Heart left ventricle (tissue), 16 donors: ENCODE data around the gene LPP. TPM values are rescaled to one million over a fixed set of nuclear protein-coding genes. Genes with fewer than 3 reads are reported as not detected.

Source experiments
- ATAC-seq, 4 donors: fragments of 200-7000 bp; cut with Tn5 transposase; one replicate each; pipeline ENCODE4 v1.9.1; 2020 to 2022; ENCODE audit warnings: moderate library complexity in 4 of 4, mild to moderate bottlenecking in 3 of 4, moderate number of reproducible peaks in 1 of 4
- DNase-seq, 5 donors: peaks; one replicate each; pipeline ENCODE4 v3.0.0-alpha.2; 2020
- H3K27ac ChIP-seq, 12 donors: fragments of 200-600 bp; sonication (generic) in 4 of 12; one replicate each; pipeline versions ENCODE4 v1.5.0 to v1.8.0; 2016 to 2022; ENCODE audit warnings: mild to moderate bottlenecking in 2 of 12
- H3K27me3 ChIP-seq, 9 donors: fragments of 200-600 bp; sonication (generic) in 2 of 9; one replicate each; pipeline versions ENCODE4 v1.5.1 to v1.8.0; 2016 to 2022; ENCODE audit warnings: mild to moderate bottlenecking in 3 of 9
- H3K36me3 ChIP-seq, 9 donors: fragments of 200-600 bp; sonication (generic) in 2 of 9; one replicate each; pipeline versions ENCODE4 v1.5.0 to v1.8.0; 2018 to 2022; ENCODE audit warnings: mild to moderate bottlenecking in 2 of 9
- H3K4me1 ChIP-seq, 12 donors: fragments of 200-600 bp; sonication (generic) in 4 of 12; one replicate each; pipeline versions ENCODE4 v1.5.0 to v1.8.0; 2016 to 2022; ENCODE audit warnings: mild to moderate bottlenecking in 3 of 12
- H3K4me3 ChIP-seq, 12 donors: fragments of 200-600 bp; sonication (generic) in 4 of 12; one replicate each; pipeline versions ENCODE4 v1.5.0 to v1.8.0; 2017 to 2022; ENCODE audit warnings: mild to moderate bottlenecking in 9 of 12, moderate library complexity in 4 of 12
- H3K9me3 ChIP-seq, 12 donors: fragments of 200-600 bp; sonication (generic) in 4 of 12; one replicate each; pipeline versions ENCODE4 v1.5.0 to v1.8.0; 2016 to 2022; ENCODE audit warnings: mild to moderate bottlenecking in 1 of 12
- CTCF ChIP-seq, 12 donors: fragments of 200-600 bp; sonication (generic) in 4 of 12; IDR thresholded peaks; one replicate each; pipeline versions ENCODE4 v1.5.0 to v1.8.0; 2018 to 2022; ENCODE audit warnings: antibody characterized with exemption in 12 of 12, mild to moderate bottlenecking in 5 of 12
- POLR2A ChIP-seq, 2 donors: fragments of 450-650 bp; IDR thresholded peaks; one replicate each; pipeline ENCODE4 v1.6.1; 2017; ENCODE audit warnings: antibody characterized with exemption in 2 of 2, mild to moderate bottlenecking in 2 of 2, moderate library complexity in 2 of 2
- WGBS, 4 donors: extraction: QIAGEN DNeasy Blood & Tissue Kit in 2 of 4; methylation state at CpG; one replicate each; pipeline versions ENCODE4 v1.1.5 to v1.1.7; 2013 to 2018; 5-methylcytosine and 5-hydroxymethylcytosine counted together
- intact Hi-C, 10 donors: fragments of 100-400 bp; cut with DNase I; formaldehyde crosslinking; loops; one replicate each; pipeline versions ENCODE4 v1.11.1 to v1.14.2; 2022
- polyA plus RNA-seq, 2 donors: library from polyadenylated mRNA; stranded (reverse); fragments of 200-250 nt; gene quantifications; one replicate each; pipeline ENCODE4 v1.2.3, GENCODE V29; 2013
- total RNA-seq, 9 donors: library from RNA; depleted of rRNA in 2 of 9; stranded (reverse); fragments of >200 nt in 2 of 9; fragmentation: NEBNext Ultra II Directional in 3 of 9; extraction: Animal tissue kit (Norgen Biotek cat#: 25700) in 3 of 9; gene quantifications; one replicate each; pipeline versions ENCODE4 v1.1.0 to v1.2.4, GENCODE V29; 2016 to 2023
- donor health status: ischemic (EF 13 %, LVEDD 7.1; RV severe dilation, severe dysfunction).
- donor health status: healthy with polysubstance abuse.
- donor health status: DM: no; HTN: yes; CAD: no.
- donor health status: DM: no; HTN: no; CAD: no.
- donor health status: ischemic (EF 25% LVEDD 6.9; RV normal size, moderate dysfunction).
- donor health status: ischemic (EF 25% LVEDD 5.7; RV mildly dilated, moderate dysfunction).
- donor health status: healthy.
- donor health status: DM: yes; HTN: yes; CAD: no.
- donor health status: ischemic (EF 35%, LVEDD 5.7; RV mildly dilated, moderate dysfunction).
- donor health status: nonischemic (EF 11% LVEDD 7.7; RV severe dilation, severe dysfunction).
- donor health status: DM: yes; HTN: yes; CAD: no.
- donor health status: PGD.
- donor health status: ischemic (EF 29% LVEDD 5.4; RV normal size, mild dysfunction).
- donor health status: nonischemic (EF 23%, LVEDD 6.1; RV moderate dilation, normal function).

LPP gene
- total and polyA plus RNA-seq, 11 donors: 9.2 to 178 (median 100) TPM

GRCh38 chr3:188390343-188390718, 236.4 kb downstream of the LPP start:
- Histone ChIP-seq H3K4me1 (peaks cover 0 to 40% (median 31%) of the 10 kb centered on the region in 12 donors), H3K9me3 (no peaks in the 10 kb centered on the region), H3K27me3 (no peaks in the 10 kb centered on the region), H3K36me3 (no peaks in the 10 kb centered on the region), H3K27ac (peak overlapping the region in 11 of 12 donors; percentile 0 to 85 (median 48)), H3K4me3 (no peak overlapping the region)
- TF ChIP-seq CTCF (IDR thresholded peaks at IDR 0.05) (no peak), POLR2A (IDR thresholded peaks at IDR 0.05) (no peak)
- DNase-seq (no peak), ATAC-seq (peak in 2 of 4 donors; percentile 23 to 26)
- intact Hi-C loops: loop anchor here in 3 of 10 donors (5.0 to 10.0 kb wide), 2 partner anchors 43 to 646 kb away; partner anchors contain the start of gene BCL6 (in 2 of the 3)
- WGBS, 4 donors: 34 to 47% (median 42%) methylated on average over 4 of the region's 4 CpGs

- ATAC-seq: peak; percentile 68 to 78 (median 70)
Observed at GRCh38 chr3:188390775-188391443, 237.0 kb downstream of the LPP start.

GRCh38 chr3:188391592-188391991, 237.6 kb downstream of the LPP start:
- Histone ChIP-seq H3K27ac (peak overlapping the region in 4 of 12 donors; percentile 67 to 85 (median 74)), H3K4me1 (peaks cover 0 to 35% (median 27%) of the 10 kb centered on the region in 12 donors), H3K36me3 (no peaks in the 10 kb centered on the region), H3K9me3 (no peaks in the 10 kb centered on the region), H3K4me3 (no peak overlapping the region), H3K27me3 (no peaks in the 10 kb centered on the region)
- ATAC-seq (no peak), DNase-seq (no peak)
- 68 to 74% (median 70%) methylated on average over 2 of the region's 2 CpGs for WGBS, 4 donors
- intact Hi-C loops: loop anchor here in 3 of 10 donors (5.0 to 10.0 kb wide), 2 partner anchors 44 to 647 kb away; partner anchors contain the start of gene BCL6 (in 2 of the 3)
- TF ChIP-seq CTCF (IDR thresholded peaks at IDR 0.05) (no peak), POLR2A (IDR thresholded peaks at IDR 0.05) (no peak)

More at GRCh38 chr3:188390775-188391443, 237.0 kb downstream of the LPP start:
- intact Hi-C loops: loop anchor here in 3 of 10 donors (5.0 to 10.0 kb wide), 2 partner anchors 44 to 646 kb away; partner anchors contain the start of gene BCL6 (in 2 of the 3)
- Histone ChIP-seq H3K9me3 (no peaks in the 10 kb centered on the region), H3K4me1 (peaks cover 0 to 37% (median 29%) of the 10 kb centered on the region in 12 donors), H3K27me3 (no peaks in the 10 kb centered on the region), H3K4me3 (no peak overlapping the region), H3K36me3 (no peaks in the 10 kb centered on the region), H3K27ac (peak overlapping the region in 10 of 12 donors; percentile 18 to 85 (median 54))
- WGBS, 4 donors: 39 to 51% (median 47%) methylated on average over 8 of the region's 8 CpGs
- TF ChIP-seq POLR2A (IDR thresholded peaks at IDR 0.05) (no peak), CTCF (IDR thresholded peaks at IDR 0.05) (no peak)
- DNase-seq: no peak

- no peaks in the 10 kb centered on the region for H3K27me3 ChIP-seq
- WGBS, 4 donors: 84 to 91% (median 88%) methylated on average over 4 of the region's 4 CpGs
- intact Hi-C loops: loop anchor here in 3 of 10 donors (5.0 to 10.0 kb wide), 2 partner anchors 45 to 647 kb away; partner anchors contain the start of gene BCL6 (in 2 of the 3)
- no peaks in the 10 kb centered on the region for H3K9me3 ChIP-seq
- ATAC-seq (no peak), DNase-seq (no peak)
- TF ChIP-seq CTCF (IDR thresholded peaks at IDR 0.05) (no peak), POLR2A (IDR thresholded peaks at IDR 0.05) (no peak)
- H3K4me1 ChIP-seq: peaks cover 0 to 40% (median 29%) of the 10 kb centered on the region in 12 donors
- no peaks in the 10 kb centered on the region for H3K36me3 ChIP-seq
- no peak overlapping the region for H3K27ac ChIP-seq
- no peak overlapping the region for H3K4me3 ChIP-seq
Observed at GRCh38 chr3:188392076-188392475, 238.1 kb downstream of the LPP start.
